NCI-H82 (cell line): ENCODE data around the gene TMTC1.
A peak's percentile ranks its signal among the peaks of the same experiment; 100 is the strongest.

Experiments
- DNase-seq: peaks from one replicate; lab custom pipeline; 2025; lab: John Stamatoyannopoulos, UW

TMTC1 gene

DNA sequence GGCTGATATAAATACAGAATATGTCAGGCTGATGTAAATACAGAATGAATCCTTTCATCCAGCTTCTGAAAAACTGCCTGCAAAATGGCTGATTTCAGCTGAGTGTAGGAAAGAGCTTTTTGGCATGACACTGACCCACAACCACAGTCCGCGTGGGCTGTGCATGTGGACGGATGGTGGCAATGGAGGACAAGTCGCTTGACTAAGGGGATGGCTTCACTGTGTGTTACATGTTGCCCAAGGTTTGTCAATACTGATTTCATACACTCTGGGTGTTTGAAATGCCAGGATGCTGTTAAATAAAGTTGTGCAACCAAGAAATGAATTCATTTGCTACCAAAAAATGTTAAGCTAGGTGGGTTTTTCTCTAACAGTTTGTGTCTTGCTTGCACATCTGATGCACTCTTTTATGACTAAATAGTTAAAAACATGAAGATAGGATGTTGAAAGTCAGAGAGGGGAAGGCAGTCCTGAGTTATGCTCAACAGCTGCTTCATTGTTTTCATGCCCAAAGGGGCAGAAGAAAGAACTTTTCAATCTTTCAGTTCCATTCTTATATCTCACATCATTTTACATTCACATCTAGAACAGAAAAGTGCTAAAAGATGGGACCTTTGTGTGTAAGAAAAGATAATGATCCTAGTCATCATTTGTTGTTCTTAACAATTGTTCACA, 249.8 kb downstream of the TMTC1 start:
- no peak for DNase-seq

DNA sequence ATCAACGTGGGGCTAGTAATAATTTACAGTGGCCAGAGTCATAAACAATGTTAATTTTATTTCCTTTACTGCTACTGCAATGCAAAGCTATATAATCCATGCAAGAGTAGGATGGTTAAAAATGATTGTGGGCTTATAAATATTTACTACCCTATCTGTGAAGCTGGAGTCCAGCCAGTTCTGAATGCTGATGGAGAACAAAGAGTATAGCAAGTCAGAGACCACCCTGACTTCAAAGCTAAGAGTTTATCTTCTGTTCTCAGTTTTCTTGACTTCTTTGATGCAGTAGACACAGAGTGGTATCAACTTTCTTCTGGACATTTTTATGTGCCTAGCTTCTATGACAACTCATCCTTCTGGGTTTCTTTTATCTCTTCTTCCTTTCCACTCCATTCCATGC, 252.3 kb downstream of the TMTC1 start:
- DNase-seq: no peak

- DNase-seq: no peak
These were observed 253.3 kb downstream of the TMTC1 start for GRCh38 chr12:29530436-29530835.

DNA sequence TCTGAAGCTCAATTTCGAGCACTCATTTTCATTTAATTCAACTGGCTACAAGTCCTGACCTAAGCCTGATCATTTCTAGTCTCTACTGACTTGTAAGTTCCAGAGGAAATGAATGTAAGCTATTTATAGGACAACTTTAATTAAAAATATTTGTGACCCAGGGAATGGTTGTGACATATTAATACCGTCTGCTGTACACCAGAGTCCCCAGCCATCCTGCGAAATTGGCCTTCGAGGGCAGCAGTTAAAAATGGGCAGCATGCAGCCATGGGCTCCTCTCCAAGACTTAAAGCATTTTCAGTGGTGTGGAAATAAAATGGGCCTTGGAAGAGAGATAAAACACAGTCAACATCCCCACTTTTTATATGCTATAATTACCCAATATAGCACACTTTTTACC, 255.6 kb downstream of the TMTC1 start:
- no peak for DNase-seq

- no peak for DNase-seq
These were observed 261.8 kb downstream of the TMTC1 start for GRCh38 chr12:29521951-29522350.

- peak; percentile 48 for DNase-seq
These were observed 264.1 kb downstream of the TMTC1 start for GRCh38 chr12:29519585-29520182.

DNA sequence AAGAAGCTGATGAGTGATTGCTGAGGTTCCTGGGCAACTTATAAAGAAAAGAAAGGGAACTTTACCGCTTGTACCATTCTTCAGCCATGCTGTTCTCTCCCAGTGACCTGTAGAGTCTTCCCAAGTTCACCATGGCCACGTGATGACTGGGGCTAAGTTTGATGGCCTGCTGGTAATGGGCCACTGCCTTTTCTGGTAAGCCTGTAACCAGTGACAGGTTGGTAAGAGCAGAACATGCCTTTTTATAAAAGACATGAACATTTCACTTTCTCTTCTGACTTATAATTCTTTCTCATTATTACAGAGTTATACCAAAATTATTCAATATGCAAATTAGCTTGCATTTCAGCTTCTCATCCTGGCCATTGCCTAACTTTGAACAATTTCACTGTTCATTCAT, 265.3 kb downstream of the TMTC1 start:
- DNase-seq: no peak

DNA sequence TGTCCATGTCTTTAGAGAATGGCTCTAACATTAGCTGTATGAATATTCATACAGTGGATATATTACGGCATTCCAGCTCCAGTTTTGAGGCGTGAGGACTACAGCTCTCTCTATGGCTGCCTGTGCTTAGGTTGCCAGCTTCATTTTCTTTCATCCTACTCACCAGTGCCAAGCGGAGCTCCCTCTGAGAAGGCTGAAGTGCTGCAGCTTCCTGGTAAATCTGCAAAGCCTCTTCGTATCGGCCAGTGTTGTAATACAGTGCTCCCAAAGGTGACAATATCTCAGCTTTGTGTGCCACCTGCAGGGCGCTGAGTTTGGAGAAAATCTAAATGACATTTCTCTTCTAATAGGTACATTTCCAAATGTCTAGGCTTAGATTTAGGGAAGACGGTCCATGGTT, 266.5 kb downstream of the TMTC1 start:
- peak; percentile 22 for DNase-seq

DNA sequence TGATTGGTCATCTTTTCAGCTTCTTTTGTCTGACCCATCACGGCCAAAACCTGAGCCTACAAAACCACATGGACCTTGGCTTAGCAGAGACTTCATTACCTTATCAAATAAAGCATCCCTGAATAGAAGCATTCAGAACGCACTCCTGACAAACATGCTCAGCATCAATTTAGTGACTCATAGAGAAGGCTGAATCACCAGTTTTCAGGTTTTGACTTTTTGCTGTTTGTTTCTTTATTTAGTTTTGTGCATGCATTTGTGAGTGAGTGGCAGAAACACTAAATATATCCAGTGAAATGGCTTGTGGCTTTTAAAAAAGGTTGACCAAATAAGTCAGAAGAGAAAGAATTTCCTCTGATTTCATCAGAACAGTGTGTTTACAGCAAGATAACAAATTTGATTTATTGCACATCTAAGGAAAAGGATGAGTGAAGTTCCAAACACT, 267.3 kb downstream of the TMTC1 start:
- DNase-seq: no peak

- no peak for DNase-seq
These were observed 273.1 kb downstream of the TMTC1 start for GRCh38 chr12:29510591-29511185.

GRCh38 chr12:29509503-29509902, 274.2 kb downstream of the TMTC1 start:
- DNase-seq: no peak

GRCh38 chr12:29508949-29509348, 274.8 kb downstream of the TMTC1 start:
- DNase-seq: no peak

DNA sequence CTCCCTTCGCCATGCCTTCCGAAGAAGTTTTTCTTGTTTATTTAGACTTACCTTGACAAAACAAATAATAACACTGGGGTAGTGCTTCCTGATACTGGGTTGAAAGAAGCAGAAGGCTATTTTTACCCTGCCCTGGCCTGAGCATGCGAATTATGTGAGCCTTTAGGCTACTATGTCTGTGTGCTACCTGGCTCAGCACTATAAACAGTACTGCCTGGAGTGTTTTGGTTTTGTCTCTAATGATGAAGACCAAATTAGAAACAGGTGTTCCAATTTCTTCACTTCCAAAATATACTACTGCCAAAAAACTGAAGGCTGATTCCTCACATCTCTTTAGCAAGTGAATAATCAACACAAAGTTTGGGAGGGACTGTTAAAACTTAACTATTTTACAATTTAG, 278.6 kb downstream of the TMTC1 start:
- DNase-seq: no peak

DNA sequence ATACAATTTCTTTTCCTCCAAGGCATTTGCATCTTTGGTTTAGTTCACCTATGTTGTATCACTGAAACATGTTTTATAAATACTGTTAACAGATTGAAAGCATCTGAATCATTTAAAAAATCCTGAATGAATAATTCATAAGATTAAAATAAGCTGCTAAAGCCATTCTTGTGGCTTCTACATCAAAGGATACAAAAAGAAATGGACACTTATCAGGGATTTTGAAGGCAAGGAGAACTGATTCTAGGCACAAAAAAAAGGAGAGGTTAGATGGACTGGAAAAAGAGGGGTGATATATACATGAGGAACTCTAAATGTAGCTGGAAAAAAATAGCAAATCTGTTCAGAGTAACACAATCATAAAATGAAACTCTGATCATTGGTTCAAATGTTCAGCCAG, 280.5 kb downstream of the TMTC1 start:
- no peak for DNase-seq

DNA sequence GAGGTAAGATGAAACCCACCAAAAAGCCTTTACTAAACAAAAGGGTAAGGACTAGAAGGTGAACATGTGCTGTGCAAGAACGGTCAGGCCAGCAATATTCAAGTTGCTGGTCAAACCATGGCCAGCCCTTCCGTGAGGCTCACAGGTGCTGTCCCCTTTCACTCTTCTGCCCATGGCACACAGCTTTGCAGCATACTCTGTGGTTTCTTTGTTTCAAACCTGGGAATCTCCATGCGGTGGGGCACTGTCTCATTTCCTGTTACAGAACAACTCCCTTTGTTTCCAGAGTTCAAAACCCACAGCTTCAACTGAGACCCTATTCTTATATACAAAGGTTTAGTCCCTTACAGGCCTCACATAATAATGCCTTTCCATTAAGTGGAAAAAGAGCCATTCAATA, 284.5 kb downstream of the TMTC1 start:
- DNase-seq: no peak

DNA sequence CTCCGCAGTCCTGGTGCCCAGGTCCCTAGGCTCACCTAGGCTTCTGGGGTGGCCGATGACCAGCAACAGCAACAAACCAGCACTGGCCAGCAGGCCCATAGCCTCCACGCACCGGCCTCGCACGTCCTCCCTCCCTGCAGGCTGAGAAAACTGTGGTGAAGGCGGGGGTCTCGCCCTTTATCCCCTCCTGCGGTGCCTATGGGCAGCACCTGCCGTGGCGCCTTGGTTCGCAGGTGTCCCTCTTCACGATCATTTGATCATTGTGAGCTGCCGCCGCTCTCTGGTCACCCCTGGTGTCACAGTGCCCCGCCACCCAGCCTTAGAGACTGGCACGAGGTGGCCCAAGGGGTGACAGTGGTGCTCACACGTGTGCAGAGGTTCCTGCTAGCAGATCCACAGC, 286.2 kb downstream of the TMTC1 start, which contains the start of gene OVCH1:
OVCH1 (minus strand) TSS at position 99 of the 400 bp plus-strand sequence; CDS start at position 99, 0 bp downstream.
- no peak for DNase-seq

DNA sequence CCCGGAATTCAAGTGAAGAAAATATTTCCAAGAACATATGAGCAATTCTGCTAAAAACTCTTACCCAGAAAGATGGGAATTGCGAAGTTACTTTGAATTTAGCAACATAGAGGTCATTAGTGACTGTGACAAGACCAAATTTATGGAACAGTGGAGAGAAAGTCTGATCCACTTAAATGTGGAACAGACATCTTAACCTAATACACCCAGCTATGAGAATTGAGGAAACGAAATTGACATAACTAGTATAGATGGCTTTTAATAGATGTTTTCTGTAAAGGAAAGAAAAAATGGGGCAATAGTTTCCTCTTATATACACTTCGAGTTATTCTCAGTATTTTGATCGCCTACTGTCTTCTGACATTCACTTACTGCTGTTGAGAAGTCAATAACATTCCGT, 290.9 kb downstream of the TMTC1 start:
- DNase-seq: no peak

DNA sequence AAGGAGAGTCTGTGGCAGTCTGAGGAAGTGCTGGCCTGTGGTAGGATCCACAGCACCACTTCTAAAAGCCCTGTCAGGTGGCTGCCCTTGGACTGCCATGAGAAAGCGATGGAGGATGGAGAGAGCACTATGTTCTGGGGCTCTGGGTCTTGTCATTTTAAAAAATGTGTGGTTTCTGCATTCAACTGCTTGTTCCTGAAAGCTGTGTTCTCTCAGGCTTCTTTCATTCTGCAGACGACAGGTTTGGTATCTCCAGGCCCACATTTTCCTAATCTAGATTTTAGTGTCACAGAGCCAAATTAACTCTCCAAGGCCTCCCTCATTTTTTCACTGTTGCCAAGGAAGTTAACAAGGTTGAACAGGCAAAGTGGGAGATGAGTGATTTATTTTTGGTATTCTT, 296.8 kb downstream of the TMTC1 start:
- no peak for DNase-seq

- no peak for DNase-seq
These were observed 320.5 kb downstream of the TMTC1 start for GRCh38 chr12:29463198-29463597.

GRCh38 chr12:29460082-29460481, 323.7 kb downstream of the TMTC1 start:
- no peak for DNase-seq

DNA sequence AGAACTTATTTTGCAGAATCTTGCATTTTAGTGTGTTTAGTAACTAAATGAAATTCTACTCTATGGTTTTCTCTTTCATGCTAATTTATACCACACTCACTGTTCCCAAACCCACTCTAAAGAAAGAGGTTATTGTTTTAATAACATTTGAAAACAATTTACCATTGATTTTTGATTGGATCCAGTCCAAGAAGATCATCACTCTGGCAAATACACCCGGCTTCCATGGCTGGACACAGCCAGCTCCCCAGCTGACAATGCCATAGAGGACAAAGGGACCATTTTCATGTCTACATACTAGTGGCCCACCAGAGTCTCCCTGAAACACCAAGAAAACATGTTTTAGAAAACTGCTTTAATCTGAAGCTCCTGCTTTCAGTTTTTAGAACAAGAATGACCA, 328.7 kb downstream of the TMTC1 start:
- no peak for DNase-seq

GRCh38 chr12:29451888-29452287, 331.9 kb downstream of the TMTC1 start:
- DNase-seq: no peak
